MM.1S (cell line): ENCODE data around the gene ASPSCR1.

ENCODE experiments used
- EZH2 ChIP-seq: fragments of 300-600 bp; sonication (generic); optimal IDR thresholded peaks from 2 replicates; pipeline ENCODE3; 2017; ENCODE audit warnings: low read depth, mild to moderate bottlenecking, antibody characterized with exemption, low read length, mixed read lengths
- TF ChIP-seq, protein P1 (sequence below): fragments of 300-600 bp; sonication (generic); IDR thresholded peaks from 2 replicates; pipeline ENCODE4 v1.5.1; 2016; ENCODE audit warnings: antibody characterized with exemption, low read length, mixed read lengths

DNA sequence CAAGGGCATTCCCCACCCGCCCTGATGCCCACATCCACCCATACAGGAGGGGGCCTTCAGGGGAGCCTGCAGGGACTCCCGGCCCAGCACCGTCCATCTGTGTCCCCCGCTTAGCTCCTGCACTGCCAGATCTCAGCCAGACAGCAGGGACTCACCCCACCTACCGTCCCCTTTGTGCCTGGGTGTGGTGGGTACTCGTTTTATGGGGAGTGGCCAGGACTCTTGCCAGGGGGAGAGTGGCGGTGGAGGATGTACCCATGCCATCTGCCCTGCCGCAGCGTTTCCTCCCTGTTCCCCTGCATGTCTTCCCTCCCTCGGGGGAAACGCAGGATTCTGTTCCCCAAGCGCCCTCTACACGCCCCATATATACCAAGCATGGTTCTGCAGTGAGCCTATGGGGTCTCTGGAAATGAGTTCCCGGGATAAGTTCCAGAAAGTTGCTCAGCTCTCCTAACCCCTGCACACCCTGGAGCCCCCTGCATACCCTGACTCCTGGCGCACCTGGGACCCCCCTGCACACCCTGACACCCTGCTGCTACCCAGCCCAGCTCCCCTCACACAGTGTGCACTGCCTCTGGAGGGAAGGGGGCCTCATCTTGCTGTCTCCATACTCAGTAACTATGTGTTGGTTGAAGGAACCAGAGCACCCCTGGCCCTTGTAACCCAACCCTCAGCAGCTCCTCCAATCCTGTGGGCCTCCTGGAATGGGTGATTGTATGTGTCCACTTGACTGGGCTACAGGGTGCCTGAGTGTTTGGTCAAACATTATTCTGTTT lies 45.7 kb upstream of the ASPSCR1 start:
- no peak for TF ChIP-seq EZH2
- TF ChIP-seq, protein P1, sequence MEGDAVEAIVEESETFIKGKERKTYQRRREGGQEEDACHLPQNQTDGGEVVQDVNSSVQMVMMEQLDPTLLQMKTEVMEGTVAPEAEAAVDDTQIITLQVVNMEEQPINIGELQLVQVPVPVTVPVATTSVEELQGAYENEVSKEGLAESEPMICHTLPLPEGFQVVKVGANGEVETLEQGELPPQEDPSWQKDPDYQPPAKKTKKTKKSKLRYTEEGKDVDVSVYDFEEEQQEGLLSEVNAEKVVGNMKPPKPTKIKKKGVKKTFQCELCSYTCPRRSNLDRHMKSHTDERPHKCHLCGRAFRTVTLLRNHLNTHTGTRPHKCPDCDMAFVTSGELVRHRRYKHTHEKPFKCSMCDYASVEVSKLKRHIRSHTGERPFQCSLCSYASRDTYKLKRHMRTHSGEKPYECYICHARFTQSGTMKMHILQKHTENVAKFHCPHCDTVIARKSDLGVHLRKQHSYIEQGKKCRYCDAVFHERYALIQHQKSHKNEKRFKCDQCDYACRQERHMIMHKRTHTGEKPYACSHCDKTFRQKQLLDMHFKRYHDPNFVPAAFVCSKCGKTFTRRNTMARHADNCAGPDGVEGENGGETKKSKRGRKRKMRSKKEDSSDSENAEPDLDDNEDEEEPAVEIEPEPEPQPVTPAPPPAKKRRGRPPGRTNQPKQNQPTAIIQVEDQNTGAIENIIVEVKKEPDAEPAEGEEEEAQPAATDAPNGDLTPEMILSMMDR, result no peak
